Inflammatory macrophage (primary cell): ENCODE measurements around the gene CLIP1.
A peak's percentile ranks its signal among the peaks of the same experiment; 100 is the strongest.
"Not testable (repeated sequence)": the region's sequence is repeated elsewhere in the genome, so short reads cannot be mapped to it uniquely, and the experiment has no call there.

Source experiments
- DNase-seq, 2 donors: peaks; one replicate each; pipeline ENCODE4 v3.0.0-alpha.2; 2020 to 2022

The CLIP1 gene

GRCh38 chr12:122429043-122429442, 6.6 kb upstream of the CLIP1 start:
- DNase-seq: not testable (repeated sequence)

DNA sequence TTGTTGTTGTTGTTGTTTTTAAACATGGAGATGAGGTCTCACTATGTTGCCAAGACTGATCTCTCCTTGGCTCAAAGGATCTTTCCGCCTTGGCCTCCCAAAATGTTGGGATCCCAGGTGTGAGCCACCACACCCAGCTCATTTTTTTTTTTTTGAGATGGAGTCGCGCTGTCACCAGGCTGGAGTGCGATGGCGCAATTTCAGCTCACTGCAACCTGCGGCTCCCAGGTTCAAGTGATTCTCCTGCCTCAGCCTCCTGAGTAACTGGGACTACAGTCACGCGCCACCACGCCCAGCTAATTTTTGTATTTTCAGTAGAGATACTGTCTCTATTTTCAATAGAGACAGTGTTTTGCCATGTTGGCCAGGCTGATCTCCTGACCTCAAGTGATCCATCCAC, 4.9 kb upstream of the CLIP1 start:
- no peak for DNase-seq

DNA sequence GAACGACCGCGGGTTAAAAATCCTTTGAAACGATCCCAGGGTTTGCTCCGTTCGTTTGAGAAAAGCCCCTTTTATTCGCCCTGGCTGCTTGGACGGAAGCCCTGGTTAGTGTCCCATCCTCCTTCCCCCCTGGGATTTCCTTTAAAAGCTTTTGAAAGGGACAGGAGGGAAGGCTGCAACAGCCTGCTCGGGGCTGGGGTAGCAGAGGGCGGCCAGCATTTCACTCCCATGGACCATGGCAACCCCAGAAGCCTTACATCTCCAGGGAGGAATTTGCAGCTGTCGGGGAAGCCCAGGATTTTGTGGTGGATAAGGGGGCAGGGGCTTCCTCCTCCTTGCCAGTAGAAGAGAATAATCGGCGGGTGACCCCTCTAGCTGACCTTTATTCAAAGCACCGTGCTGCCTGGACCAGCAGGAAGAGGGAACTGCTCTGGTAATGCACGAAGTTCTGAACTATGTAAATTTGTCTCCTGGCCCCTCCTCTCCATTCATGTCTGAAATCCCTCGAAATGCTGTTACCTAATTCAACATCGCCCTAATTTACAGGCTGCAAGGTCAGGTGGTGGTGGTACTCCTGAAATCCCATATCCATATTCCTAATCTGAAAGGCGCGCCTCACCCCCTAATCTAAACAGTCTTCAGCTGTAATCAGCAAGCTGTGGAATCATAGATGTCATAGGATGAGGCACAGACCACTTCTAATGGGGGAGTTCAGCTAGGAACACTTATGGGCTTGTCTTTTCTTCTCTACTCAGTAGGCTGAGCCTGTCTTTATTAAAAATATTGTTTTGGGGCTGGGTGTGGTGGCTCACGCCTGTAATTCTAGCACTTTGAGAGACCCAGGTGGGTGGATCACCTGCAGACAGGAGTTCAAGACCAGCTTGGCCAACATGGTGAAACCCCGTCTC, 1.0 kb upstream of the CLIP1 start:
- DNase-seq: peak; percentile 21 to 40

GRCh38 chr12:122422730-122423257, 325 bp upstream of the CLIP1 start:
- peak in 1 of 2 donors; percentile 11 for DNase-seq

DNA sequence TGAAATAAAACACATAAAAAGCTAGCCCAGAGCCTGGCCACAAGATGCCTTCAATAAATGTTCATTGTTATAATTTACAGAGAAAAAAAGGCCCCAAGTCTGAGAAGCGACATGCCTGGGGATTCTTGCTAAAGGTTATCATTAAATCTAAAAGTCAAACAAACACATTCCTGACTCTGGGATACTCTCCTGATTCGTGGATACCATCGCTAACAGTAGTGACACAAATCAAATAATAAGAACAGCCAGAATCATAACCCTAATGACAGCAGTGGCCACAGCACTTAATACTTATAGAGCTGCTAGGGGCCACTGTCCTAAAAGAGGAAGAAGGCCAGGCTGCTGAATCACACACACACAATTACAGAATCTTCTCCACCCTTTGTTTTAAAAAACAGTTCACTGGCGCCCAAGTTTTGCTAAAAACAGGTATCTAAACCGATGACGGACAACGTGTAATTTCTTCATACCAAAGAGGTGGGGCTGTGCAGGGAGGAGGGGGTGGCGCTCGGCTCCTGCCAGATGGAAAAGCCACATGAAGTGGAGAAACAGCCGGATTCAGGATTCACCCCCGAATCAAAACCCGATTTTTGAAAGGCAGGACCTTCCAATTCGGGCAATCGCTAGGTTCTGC, 1.2 kb downstream of the CLIP1 start:
- DNase-seq: peak; percentile 59 to 61

- DNase-seq: no peak
Observed at GRCh38 chr12:122420471-122421162, 1.9 kb downstream of the CLIP1 start.

- not testable (repeated sequence) for DNase-seq
Observed at GRCh38 chr12:122419094-122419493, 3.4 kb downstream of the CLIP1 start.

DNA sequence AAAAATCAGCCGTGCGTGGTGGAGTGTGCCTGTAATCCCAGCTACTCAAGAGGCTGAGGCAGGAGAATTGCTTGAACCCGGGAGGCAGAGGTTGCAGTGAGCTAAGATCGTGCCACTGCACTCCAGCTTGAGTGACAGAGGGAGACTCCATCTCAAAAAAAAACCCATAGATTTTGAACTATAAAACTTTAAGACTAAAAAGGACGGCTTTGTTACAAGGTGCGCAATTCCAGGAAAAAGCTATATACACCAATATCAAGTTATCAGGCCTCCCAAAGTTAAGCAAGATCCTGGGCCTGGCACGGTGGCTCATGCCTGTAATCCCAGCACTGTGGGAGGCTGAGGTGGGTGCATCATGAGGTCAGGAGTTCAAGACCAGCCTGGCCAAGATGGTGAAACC, 6.8 kb downstream of the CLIP1 start:
- not testable (repeated sequence) for DNase-seq

DNA sequence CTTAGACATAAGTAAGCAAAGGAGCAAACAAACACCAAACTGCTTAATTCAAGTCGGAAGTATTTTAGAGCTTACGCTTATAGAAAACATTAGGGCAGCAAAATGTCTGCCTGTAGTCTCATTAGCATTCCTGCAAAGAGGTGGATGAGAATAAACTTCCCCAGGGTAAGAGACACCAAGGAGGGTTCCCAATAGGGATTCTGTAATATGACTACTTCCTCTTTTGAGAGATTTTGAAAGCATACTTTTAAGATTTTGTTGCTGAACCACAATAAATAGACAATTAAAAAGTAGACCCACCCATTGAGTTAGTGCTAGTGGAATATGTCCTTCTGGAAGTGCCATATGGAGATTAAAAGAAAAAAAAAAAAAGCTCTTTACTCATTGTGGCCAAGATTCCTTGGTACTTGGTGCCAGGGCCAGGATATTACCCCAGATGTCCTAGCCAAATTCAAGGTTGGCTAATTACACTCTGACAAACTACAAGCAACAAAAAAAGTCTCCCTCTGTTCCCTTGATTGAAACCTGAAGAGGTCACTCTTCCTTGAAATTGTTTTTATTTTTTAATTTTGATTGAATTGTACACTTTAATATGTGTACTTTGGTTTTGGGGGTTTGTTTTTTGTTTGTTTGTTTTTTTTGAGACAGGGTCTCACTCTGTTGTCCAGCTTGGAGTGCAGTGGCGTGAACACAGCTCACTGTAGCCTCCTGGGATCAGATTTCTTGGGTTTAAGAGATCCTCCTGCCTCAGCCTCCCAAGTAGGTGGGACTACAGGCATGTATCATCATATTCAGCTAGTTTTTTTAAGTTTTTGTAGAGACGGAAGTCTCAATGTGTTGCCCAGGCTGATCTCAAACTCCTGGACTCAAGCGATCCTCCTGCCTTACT, 8.7 kb downstream of the CLIP1 start:
- peak; percentile 28 to 58 for DNase-seq

- DNase-seq: no peak
Observed at GRCh38 chr12:122412851-122413433, 9.5 kb downstream of the CLIP1 start.

DNA sequence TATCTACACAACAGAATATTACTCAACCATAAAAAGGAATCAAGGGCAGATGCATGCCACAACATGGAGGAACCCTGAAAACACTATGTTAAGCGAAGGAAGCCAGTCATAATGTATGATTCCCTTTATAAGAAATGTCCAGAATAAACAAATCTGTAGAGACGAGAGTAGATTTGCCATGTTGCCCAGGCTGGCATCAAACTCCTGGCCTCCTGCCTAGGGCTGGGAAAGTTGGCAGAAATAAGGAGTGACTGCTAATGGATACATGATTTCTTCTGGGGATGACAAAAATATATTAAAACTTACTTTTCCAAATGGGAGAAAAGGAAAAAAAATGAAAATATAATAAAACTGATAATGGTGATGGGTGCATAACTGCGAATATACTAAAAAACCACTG, 10.9 kb downstream of the CLIP1 start:
- DNase-seq: no peak

GRCh38 chr12:122407208-122407607, 15.3 kb downstream of the CLIP1 start:
- no peak for DNase-seq

DNA sequence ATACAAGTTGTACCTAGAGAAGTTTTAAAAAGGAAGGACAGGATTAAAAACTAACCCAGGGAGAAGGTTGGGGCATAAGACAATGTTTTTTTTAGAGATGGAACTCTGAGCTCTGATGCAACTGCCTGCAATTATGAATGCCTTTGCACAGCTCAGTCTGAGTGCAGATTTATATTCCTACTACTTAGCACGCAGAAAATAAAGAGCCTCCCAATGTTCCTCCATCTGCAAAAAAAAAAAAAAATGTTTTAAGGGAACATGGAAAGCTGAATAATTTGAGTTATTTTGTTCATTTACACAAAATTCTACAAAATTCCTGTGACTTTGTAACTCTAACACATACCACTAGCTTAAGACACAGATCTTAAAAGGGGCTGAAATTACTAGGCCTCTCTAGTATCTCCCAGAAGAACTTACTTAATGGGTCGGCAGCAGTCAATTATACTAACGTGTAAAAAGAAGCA, 15.7 kb downstream of the CLIP1 start:
- peak in 1 of 2 donors; percentile 6 for DNase-seq

- no peak for DNase-seq
Observed at GRCh38 chr12:122403831-122404230, 18.6 kb downstream of the CLIP1 start.

- peak; percentile 26 to 44 for DNase-seq
Observed at GRCh38 chr12:122403115-122403770, 19.2 kb downstream of the CLIP1 start.

- DNase-seq: no peak
Observed at GRCh38 chr12:122402264-122402663, 20.2 kb downstream of the CLIP1 start.

DNA sequence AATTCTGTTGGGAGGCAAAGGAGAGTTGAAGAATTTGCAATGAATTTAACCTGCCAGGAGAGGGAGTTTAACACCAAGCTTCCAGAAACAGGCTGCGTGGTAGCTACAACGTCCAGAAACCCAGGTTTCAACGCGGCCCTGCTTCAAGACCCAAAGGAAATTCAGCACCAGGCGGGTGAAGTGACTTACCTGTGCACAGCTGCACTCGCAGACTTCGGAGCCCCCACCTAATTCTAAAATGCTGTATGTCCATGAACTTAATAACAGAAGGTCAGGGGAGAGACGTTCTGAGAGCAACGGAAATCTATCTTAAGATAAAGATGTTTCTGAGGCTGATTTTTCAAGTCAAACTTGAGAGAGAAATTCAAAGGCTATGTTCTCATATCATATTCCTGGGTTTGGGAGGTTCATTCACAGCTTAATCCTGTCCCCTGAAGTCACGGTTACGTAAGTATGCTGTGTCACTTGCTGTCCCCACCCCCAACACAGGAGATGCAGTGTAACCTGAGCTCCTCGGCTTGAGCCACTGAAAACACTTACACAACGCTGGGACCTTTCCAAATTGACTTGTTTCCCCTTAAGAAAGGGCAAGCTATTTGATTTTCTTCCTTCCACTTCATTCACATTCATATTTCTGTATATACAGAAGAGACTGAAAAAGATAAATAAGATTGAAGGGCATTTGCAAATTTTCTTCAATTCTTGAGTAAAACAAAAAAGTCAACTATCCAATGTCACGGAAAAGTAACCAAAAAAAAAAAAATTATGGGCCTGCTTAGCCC, 22.7 kb downstream of the CLIP1 start:
- DNase-seq: peak; percentile 68 to 70

GRCh38 chr12:122399254-122399591, 23.2 kb downstream of the CLIP1 start:
- no peak for DNase-seq

GRCh38 chr12:122397981-122398380, 24.5 kb downstream of the CLIP1 start:
- DNase-seq: not testable (repeated sequence)

DNA sequence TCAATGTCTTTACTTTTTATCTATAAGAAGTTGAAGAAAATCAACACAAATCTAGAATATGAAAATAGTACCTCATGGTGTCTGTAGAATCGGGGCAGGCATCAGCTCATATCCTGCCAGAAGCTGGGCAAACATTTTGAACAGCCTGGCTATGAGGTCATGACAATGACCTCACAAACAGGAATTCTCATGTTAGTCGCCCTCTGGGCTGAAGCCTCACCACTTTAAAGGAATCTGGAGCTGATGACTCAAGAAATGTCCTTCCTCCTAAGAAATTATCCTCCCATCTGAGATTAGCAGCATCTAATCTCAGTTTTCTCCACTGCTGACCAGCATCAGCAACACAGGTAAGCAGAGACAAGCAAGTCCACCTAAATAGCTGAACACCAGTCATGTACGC, 27.1 kb downstream of the CLIP1 start:
- peak in 1 of 2 donors; percentile 11 for DNase-seq
